Stimulated activated CD8-positive, alpha-beta memory T cell treated with anti-CD3 and anti-CD28 coated beads, Interleukin-15, amount 100 ng/mL, for 1 hour (primary cell): ENCODE results near the gene PCDHGC5.
A peak's percentile ranks its signal among the peaks of the same experiment; 100 is the strongest.

Experiments
- DNase-seq: peaks from one replicate; pipeline ENCODE4 v3.0.0-alpha.2; 2020; ENCODE audit warnings: low read depth

PCDHGC5 gene

GRCh38 chr5:141490771-141491170 lies 1.9 kb downstream of the PCDHGC5 start:
- DNase-seq, result no peak

- no peak for DNase-seq
Observed at GRCh38 chr5:141491323-141492167, 2.7 kb downstream of the PCDHGC5 start.

- no peak for DNase-seq
Observed at GRCh38 chr5:141492168-141492885, 3.4 kb downstream of the PCDHGC5 start.

- DNase-seq, result no peak
Observed at GRCh38 chr5:141493500-141494422, 4.9 kb downstream of the PCDHGC5 start.

- DNase-seq, result no peak
Observed at GRCh38 chr5:141494761-141495452, 6.0 kb downstream of the PCDHGC5 start.

GRCh38 chr5:141495453-141495811 lies 6.6 kb downstream of the PCDHGC5 start:
- DNase-seq, result no peak

- DNase-seq, result no peak
Observed at GRCh38 chr5:141496038-141496437, 7.2 kb downstream of the PCDHGC5 start.

GRCh38 chr5:141501761-141502160 lies 12.9 kb downstream of the PCDHGC5 start:
- DNase-seq, result no peak

GRCh38 chr5:141503681-141504080 lies 14.8 kb downstream of the PCDHGC5 start:
- no peak for DNase-seq

- no peak for DNase-seq
Observed at GRCh38 chr5:141504216-141504615, 15.3 kb downstream of the PCDHGC5 start.

GRCh38 chr5:141506381-141507155 lies 17.7 kb downstream of the PCDHGC5 start:
- no peak for DNase-seq

GRCh38 chr5:141507387-141508091 lies 18.7 kb downstream of the PCDHGC5 start:
- no peak for DNase-seq

GRCh38 chr5:141508440-141508797 lies 19.5 kb downstream of the PCDHGC5 start:
- no peak for DNase-seq

- DNase-seq, result no peak
Observed at GRCh38 chr5:141508798-141509611, 20.1 kb downstream of the PCDHGC5 start.

- DNase-seq, result no peak
Observed at GRCh38 chr5:141510160-141510559, 21.3 kb downstream of the PCDHGC5 start.

GRCh38 chr5:141510850-141511601 lies 22.1 kb downstream of the PCDHGC5 start:
- no peak for DNase-seq

- DNase-seq, result no peak
Observed at GRCh38 chr5:141511771-141512325, 23.0 kb downstream of the PCDHGC5 start.

GRCh38 chr5:141512390-141512910 lies 23.6 kb downstream of the PCDHGC5 start:
- peak; percentile 78 for DNase-seq
